H54 (cell line): ENCODE data around the gene SUPT20HL1.
"Not testable (repeated sequence)": the region's sequence is repeated elsewhere in the genome, so short reads cannot be mapped to it uniquely, and the experiment has no call there.

Experiments
- DNase-seq: peaks from one replicate; pipeline ENCODE4 v3.0.0; 2011; ENCODE audit warnings: low spot score, mixed read lengths; ENCODE audit not compliant: insufficient read length
- FAIRE-seq: peaks from 3 replicates; lab custom pipeline; 2011; peaks lifted over from hg19 to GRCh38; lab: Jason Lieb, UNC
- POLR2A ChIP-seq: IDR thresholded peaks from 2 replicates; pipeline ENCODE4 v1.6.1; 2011; ENCODE audit warnings: low read depth, mild to moderate bottlenecking, low read length

Gene SUPT20HL1

DNA sequence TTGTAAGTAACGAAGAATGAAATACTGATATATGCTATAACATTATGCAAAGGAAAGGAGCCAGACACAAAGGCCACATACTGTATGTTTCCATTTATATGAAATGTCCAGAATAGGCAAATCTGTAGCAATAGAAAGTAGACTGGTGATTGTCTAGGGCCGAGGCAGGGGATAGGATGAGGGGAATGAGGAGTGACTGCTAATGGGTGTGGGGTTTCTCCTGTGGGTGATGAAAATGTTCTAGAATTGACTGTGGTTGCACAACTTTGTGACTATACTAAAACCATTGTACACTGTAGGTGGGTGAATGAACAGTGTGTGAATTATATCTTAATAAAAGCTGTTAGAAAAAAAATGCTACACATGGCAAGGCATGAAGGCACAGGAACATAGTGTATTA is 19.9 kb upstream of the SUPT20HL1 start:
- no peak for DNase-seq
- TF ChIP-seq POLR2A = no peak
- no peak for FAIRE-seq

DNA sequence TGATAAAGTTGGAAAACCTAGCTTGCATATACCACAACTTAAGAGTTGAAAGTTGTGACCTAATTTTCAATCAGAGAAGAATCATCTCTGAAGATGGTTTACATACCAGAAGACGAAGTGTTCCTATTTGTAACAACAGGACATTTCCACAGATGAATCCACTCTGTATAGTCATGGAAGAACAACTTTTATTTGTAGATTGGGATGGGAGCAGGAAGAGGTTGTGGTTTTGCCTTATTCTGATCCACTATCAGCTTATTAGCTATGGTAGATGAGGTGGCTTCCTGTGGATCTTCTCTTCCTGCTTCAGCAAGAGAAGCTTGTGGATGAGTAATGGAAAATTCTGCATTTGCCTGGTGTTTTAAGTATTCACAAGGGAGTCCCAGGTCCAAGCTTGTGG is 18.6 kb upstream of the SUPT20HL1 start:
- TF ChIP-seq POLR2A = no peak
- DNase-seq (no peak), FAIRE-seq (no peak)

DNA sequence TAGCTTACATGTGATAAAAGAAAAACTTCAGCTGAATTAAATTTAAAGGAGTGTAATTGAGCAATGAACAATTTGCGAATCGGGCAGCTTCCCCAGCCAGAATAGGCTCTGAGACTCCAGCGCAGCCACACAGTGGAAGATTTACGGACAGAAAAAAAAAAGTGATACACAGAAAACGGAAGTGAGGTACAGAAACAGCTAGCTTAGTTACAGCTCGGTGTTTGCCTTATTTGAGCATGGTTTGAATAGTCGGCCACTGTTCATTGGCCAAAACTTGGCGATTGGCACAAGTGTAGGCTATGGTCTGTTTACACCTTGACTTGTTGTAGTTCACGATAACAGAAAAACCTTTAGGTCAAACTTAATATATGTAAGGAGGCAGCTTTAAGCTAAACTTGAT is 16.7 kb upstream of the SUPT20HL1 start:
- TF ChIP-seq POLR2A = no peak
- DNase-seq = no peak
- FAIRE-seq = no peak

DNA sequence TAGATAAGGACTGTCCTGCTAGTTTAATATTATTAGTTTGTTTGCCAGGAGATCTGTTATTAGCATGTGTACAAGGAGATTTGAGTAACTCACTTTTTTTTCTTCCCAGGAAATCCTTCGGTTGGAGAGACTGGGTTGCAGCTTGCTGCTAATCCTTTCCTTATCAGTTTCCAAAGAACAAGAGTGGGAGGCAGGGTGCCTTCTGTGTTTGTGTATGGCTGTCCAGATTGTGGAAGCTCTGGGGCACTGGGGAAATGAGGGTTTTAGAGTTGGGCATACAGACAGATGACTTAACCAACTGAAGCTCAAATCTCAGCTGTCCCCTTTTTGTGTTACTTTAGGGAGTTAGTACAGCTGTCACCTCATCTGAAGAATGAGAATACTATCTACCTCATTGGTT is 12.6 kb upstream of the SUPT20HL1 start:
- FAIRE-seq (no peak), DNase-seq (no peak)
- no peak for TF ChIP-seq POLR2A

- no peak for FAIRE-seq
- no peak for TF ChIP-seq POLR2A
- no peak for DNase-seq
These were observed 10.2 kb upstream of the SUPT20HL1 start for GRCh38 chrX:24350217-24350616.

- no peak for FAIRE-seq
- TF ChIP-seq POLR2A = no peak
- no peak for DNase-seq
These were observed 5.3 kb upstream of the SUPT20HL1 start for GRCh38 chrX:24355095-24355494.

GRCh38 chrX:24357106-24357505 is 3.3 kb upstream of the SUPT20HL1 start:
- FAIRE-seq (no peak), DNase-seq (no peak)
- no peak for TF ChIP-seq POLR2A

GRCh38 chrX:24362089-24362745 is 1.8 kb downstream of the SUPT20HL1 start:
- FAIRE-seq, DNase-seq: not testable (repeated sequence)

GRCh38 chrX:24363432-24364181 is 3.2 kb downstream of the SUPT20HL1 start:
- FAIRE-seq, DNase-seq: not testable (repeated sequence)

- FAIRE-seq (no peak), DNase-seq (no peak)
- no peak for TF ChIP-seq POLR2A
These were observed 3.9 kb downstream of the SUPT20HL1 start for GRCh38 chrX:24364326-24364725.

DNA sequence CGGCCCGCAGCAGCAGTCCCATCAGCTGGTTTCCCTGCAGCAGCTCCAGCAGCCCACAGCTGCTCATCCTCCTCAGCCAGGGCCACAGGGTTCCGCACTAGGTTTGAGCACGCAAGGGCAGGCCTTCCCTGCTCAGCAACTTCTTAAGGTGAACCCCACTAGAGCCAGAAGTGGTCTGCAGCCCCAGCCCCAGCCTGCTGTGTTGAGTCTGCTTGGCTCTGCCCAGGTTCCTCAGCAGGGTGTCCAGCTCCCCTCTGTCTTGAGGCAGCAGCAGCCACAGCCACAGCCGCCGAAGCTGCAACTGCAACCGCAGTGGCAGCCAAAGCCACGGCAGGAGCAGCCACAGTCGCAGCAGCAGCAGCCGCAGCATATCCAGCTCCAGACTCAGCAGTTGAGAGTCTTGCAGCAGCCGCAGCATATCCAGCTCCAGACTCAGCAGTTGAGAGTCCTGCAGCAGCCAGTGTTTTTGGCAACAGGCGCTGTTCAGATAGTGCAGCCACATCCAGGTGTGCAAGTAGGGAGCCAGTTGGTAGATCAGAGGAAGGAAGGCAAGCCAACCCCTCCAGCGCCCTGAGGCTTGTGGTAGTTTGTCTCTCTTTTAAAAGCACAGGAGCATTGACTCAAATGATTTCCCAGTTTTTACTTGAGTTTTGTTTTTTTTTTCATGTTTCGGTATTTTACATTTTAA is 4.6 kb downstream of the SUPT20HL1 start:
- no peak for TF ChIP-seq POLR2A
- no peak for FAIRE-seq
- DNase-seq = no peak

GRCh38 chrX:24366762-24367400 is 6.4 kb downstream of the SUPT20HL1 start:
- not testable (repeated sequence) for FAIRE-seq, DNase-seq

- no peak for FAIRE-seq
- TF ChIP-seq POLR2A = no peak
- no peak for DNase-seq
These were observed 9.4 kb downstream of the SUPT20HL1 start for GRCh38 chrX:24369816-24370215.

GRCh38 chrX:24371391-24371972 is 11.0 kb downstream of the SUPT20HL1 start:
- no peak for TF ChIP-seq POLR2A
- DNase-seq (peak; percentile 2), FAIRE-seq (no peak)
